SH-SY5Y (cell line): ENCODE results near the gene TMEM120B.

Source experiments
- GATA2 ChIP-seq: IDR thresholded peaks from 2 replicates; pipeline ENCODE4 v1.6.1; 2011; ENCODE audit warnings: mild to moderate bottlenecking, low read depth, low read length
- GATA3 ChIP-seq: IDR thresholded peaks from 2 replicates; pipeline ENCODE4 v1.6.1; 2011; ENCODE audit warnings: low read depth, mild to moderate bottlenecking, low read length, moderate library complexity

Gene TMEM120B

DNA sequence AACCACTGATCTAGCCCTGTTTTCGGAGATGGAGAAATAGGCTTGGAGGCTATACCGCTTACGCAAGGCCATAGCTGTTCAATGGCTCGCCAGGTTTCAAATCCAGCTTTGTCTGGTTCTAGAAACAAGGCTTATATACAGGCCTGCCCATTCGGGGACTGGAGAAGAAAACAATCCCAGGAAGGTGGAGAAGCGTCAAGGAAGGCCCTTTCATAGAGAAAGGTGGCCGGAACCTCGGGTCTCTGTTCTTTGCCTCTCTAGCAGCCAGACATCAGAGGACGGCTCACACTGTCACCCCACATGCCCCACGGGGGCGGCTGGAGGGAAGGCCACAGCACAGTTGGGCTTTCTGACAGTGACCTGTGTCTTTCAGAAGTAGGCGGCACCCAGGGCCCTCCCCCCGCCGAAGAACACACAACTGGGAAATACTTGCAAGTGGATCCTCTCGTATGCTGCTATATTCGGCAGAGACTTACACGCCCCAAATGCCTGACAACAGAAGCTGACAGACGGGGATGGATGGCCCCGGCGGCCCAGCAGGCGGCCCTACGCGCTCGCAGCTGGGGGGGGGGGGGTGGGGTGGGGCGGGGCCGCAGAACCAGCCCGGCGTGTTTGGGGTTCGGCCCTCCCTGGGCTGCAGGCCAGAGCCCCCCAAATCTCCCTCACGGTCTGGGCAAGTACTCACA lies 86.7 kb downstream of the TMEM120B start:
- TF ChIP-seq GATA3 = no peak
- TF ChIP-seq GATA2 = no peak

DNA sequence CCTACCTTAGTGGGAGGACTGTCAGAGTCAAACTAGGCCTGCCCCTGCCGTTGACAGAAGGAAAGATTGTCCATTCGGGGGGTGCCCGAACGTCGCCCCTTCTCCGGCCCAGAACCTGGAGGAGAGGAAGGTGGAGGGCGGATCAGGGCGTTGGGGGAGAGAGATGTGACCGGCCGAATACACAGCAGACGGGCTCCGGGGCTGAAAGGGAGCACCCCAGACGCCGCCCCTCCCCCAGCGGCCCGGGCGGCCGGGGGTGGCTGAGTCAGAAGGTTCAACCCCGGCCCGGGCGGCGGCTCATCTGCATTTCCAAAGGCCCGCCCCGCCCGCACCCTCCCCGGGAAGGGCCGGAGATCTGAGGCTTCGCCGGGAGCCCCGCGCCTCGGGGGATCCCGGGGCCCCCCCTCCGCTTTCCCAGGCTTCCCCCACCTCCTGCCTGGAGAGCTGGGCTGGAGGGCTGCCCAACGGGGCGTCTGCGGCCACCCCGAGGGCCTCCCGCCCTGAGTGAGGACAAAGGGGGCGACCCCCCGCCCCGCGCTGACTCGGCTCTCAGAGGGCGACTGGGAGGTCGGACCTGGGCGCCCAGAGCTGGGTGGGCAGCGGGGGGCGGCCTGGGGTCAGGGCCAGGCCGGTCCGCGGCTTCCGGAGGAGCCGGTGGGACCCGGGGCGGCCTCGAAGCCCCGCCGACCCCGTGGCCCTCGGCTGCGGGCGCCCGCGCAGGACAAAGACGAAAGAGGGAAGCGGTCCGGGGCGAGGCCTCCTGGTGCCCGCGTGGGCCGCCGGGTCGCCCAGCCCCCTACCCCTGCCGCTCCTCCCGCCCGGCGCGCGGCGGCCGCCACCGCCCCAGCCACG lies 87.5 kb downstream of the TMEM120B start:
- TF ChIP-seq GATA3 = no peak
- TF ChIP-seq GATA2 = no peak

DNA sequence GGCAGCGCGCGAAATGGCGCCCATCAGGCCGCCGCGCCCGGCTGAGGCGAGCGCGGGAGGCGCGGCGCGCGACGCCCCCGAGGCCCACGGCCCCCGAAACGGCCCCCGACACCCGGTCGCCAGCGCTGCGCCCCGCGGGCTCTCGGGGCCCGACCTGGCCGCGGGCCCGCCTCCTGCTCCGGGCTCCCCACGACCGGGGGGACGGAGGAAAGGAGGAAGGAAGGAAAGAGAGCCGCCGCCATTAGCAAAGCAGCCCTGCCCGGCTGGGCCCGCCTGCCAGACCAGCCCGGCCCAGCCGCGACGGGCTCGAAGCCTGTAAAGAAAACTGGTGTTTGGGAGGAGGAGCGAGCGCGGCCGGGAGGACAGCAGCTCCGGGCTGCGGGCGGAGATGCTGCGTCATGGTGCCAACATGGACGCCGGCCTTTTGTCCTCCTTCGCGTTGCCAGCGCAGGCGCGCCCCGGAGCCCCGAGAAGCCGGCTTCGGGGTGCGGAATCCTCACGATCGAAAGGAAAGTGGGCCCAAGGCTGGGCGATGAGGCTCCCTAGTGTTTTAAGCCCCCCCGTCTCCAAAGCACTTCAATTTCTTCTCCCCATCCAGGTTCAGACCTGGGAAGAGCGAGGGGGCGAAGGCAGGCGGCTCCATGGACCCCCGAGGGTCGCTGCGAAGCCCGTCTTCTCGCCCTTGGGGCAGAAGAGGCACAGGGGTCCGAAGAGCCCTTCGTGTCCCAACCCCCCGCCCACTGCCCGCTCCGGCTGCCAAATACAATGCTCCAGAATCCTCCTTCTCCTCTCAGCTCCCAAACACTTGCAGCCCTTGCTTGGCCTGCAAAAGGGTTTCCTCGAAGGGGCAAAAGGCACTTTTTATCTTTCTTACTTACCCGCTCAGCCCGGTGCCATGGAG lies 88.4 kb downstream of the TMEM120B start:
- no peak for TF ChIP-seq GATA3
- no peak for TF ChIP-seq GATA2

DNA sequence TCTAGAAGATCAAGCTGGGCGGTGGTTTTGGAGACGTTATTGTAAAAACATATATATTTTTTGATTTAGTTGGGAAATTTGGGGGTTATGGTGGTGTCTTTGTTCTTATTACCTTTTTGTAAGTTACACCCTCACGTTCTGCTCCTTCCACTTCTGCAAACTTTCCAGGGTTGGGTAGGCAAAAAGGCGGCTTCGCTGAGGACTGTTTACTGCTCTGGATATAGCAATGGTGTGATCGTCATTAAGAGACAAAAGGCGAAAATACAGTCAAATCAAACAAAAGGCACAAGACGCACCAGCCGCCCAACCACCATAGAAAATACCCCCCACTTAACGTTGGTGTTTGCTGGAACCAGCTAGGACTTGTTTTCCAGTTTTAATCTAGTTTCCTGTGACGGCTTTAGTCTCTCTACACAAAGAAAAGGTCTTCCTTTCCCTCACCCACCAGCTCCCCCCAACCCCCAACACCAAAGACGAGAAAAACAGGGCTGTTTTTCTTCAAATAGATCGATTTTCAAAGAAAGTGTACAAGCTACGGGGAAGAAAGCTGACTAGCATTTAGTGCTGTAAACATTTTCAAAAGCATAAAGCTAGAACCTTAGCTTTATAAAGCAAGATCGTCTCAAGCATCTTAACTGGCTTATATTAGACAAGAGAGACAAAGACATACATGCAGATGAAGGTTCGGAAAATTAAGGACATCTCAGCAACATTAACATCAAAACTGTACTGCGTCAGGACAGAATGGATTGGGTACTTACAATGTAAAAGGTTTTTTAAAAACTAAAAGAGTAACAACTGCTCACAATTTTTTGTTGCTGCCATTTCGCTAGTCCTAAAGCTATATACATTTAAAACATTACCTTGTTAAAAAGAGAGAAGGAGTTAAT lies 89.3 kb downstream of the TMEM120B start:
- TF ChIP-seq GATA3 (no peak), GATA2 (no peak)

DNA sequence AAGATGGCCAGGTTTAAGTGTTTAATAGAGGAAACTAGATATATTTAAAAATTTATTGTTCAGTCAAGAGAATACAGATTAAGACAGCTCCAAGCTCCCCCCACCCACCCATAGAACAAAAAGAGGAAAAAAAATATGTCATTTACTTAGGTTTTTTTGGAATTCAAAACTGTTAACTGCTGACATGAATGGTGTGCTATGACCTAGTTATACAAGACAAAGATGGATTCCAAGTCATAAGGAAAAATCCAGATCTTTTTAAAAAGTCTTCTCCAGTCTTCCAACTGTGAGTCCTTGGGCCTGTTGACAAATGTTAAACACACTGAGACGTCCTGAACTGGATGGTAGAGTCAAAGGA lies 89.9 kb downstream of the TMEM120B start:
- TF ChIP-seq GATA2 (no peak), GATA3 (no peak)

DNA sequence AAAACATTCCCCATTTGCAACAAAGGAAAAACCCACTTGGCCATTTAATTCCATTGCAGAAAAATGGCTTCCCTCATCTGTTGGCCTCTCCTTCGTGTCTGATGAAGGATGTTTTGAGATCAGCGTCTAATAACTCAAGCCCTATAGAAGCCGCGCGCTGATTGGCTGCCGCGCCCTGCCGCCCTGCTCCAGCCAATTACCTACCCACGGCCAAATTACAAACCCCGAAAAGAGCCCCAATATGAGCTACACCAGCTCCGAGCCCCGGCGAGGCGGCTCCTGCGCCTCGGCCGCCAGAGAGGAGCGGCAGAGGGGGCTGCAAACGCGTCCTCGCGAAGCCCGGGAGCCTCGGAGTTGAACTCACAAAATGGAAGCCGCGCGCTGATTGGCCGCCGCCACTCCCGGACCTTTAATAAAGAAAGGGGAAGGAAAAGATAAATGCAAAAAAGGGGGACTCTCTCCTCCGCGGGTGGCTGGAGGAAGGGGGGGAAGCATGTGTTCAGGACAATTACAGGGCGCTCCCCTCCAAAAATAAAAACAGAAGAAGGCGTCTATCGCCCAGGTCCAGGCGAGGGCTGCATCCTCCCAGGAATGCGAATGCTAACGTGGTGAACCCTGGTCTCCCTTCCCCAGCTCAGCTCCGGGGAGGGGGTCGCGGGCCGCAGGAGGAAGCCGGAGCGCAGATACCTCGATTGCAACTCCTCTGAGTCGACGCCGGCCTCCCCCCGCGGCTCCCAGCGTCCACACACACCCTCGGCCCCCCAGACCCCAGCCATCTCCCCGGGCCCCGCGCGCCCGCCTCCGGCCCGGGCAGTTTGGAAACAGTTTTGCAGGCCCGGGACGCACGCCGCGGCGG lies 90.5 kb downstream of the TMEM120B start:
- TF ChIP-seq GATA3 (no peak), GATA2 (no peak)

DNA sequence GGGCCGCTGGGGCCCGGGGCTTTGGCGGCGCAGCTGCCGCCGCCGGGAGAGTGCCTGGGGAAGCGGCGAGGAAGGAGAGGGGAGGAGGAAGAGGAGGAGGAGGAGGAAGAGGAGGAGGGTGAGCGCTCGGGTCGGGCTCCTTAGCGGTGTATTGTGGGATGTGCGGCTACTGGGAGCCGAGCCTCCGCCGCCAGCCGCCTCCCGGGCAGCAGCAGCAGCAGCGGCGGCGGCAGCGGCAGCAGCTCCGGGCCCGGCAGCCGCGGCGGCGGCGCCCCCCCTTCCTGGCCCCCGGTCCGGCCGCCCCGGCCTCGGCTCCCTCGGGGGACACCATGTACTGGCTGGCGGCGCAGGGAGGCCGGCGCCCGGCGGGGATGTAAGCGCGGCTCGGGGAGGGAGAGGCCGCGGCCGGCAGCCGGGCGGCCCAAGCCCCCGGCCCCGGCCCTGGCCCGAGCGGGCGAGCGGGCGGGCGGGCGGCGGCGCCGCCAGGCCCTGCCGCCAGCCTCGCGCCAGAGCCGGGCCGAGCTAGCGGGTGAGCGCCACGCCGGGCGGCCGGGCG lies 91.4 kb downstream of the TMEM120B start, which contains the start of gene SETD1B:
Gene SETD1B, plus strand, starts transcription at position 149 of the 556 bp plus-strand sequence. CDS start 729 bp downstream, outside the sequence.
- TF ChIP-seq GATA2 (no peak), GATA3 (no peak)

DNA sequence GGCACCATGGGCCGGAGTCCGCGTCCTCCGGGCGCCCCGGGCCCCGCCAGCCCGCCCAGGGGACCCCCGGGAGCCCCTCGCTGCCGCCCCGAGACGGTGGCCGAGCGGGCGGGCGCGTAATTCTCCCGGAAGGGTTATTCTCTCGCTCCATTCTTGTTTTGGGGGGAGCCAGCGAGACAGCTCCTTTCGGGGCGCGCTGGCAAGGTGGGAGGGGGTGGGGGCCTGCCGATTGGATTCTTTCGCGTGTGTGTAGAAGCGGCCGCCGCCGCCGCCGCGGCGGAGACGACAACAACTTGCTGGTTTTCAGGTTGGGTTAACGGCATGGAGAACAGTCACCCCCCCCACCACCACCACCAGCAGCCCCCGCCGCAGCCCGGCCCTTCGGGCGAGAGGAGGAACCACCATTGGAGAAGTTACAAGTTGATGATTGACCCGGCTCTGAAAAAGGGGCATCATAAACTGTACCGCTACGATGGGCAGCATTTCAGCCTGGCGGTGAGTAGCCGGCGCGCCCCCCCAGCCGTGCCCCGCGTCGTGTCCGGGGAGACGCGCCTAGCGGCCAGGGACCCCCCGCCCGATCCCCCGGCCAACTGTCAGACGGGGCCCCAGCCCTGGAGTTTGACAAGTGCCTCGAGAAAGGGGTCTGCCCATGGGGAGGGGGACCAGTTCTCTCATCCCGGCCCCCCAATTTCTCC lies 92.0 kb downstream of the TMEM120B start:
- TF ChIP-seq GATA3 (no peak), GATA2 (no peak)

DNA sequence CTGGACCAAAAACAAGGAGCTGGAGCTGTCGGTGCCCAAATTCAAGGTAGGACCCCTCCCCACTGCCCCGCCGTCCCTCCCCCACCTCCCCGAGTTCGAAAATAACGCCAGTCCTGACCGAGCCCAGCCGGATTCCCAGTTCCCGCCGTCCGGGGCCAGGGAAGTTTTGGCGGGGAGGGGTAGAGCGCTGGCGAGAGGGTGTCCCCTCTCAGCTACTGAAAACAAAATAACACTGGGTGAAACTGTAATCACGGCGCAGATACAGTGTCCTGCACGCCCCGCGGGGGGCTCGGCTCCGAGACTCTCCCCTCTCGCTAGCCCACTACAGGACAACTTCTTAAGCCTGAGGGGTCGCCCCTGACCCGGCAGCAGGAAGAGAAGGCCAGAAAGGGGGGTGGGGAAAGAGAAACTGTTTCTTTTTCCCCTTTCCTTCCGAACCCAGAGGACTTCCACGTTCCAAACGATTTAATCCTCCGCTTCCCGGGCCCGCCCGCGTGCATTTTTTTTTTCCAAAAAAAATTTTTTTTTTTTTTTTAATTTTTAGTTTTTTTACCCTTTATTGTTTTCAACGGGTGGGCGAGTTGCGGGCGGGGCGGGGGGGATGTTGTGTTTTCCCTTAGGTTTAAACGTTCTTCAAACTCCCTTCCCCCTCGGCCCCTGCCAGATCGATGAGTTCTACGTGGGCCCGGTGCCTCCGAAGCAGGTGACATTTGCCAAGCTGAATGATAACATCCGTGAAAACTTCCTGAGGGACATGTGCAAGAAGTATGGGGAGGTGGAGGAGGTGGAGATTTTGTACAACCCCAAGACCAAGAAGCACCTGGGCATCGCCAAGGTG lies 92.8 kb downstream of the TMEM120B start:
- TF ChIP-seq GATA3 (no peak), GATA2 (no peak)

DNA sequence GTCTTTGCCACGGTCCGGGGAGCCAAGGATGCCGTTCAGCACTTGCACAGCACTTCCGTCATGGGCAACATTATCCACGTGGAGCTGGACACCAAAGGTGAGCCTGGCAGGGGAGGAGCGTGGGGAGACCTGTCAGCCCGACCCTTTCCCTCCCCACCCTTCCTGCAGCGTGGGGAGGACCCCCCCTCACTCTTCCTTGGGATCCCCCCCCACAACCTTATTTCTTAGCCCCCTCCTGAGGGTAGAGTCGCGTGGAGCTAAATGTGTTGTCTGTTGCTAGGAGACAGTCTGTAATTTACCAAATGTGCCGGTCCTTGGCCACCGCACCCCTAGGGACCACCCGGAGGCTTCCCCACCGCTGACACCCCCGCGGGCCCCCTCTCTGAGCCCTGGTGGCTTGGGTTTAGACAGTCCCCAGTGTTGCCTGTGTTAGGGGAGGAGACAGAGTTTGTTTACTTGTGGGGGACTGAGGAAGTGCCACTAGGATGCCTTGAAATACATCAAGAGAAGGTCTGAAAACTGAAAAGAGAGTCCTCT lies 93.5 kb downstream of the TMEM120B start:
- no peak for TF ChIP-seq GATA2
- no peak for TF ChIP-seq GATA3
